Erythroblast (primary cell): Measurements from ENCODE around the gene TBX2.

Experiments used
- GATA1 ChIP-seq: IDR thresholded peaks from 2 replicates; pipeline ENCODE4 v1.6.1; 2011; ENCODE audit warnings: low read depth, mild to moderate bottlenecking, control low read depth, low read length, moderate library complexity
- POLR2A ChIP-seq: IDR thresholded peaks from 2 replicates; pipeline ENCODE4 v1.6.1; 2011; ENCODE audit warnings: mild to moderate bottlenecking, low read length

GRCh38 chr17:61411011-61411260 lies 11.3 kb downstream of the TBX2 start:
- TF ChIP-seq POLR2A: no peak
- no peak for TF ChIP-seq GATA1
